ENCODE data around the gene EPB41L4A. TPM values are rescaled to one million over a fixed set of nuclear protein-coding genes. Genes with fewer than 3 reads are reported as not detected.
"Not testable (repeated sequence)": the region's sequence is repeated elsewhere in the genome, so short reads cannot be mapped to it uniquely, and the experiment has no call there.

The EPB41L4A gene
- total RNA-seq, 6 experiments from 2014 or later, result 0.07 TPM; not detected in 5

DNA sequence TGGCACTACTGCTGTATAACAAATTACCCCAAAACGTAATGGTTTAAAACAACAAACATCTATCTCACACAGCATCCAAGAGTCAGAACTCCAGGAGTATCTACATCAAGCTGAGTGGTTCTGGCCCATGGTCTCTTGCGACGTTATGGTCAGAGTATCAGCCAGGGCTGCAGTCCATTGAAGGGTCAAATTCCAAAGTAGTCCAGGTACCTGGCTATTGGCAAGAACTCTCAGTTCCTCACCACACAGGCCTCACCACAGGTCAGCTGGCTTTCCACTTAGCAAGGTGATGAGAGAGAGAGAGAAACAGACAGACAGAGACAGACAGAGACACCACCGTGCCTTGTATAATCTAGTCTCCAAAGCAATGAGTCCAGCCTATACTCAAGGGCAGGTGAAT lies 22.6 kb downstream of the EPB41L4A start:
- no peak for DNase-seq
- no peaks in the 10 kb centered on the region for H3K4me1 Mint-ChIP-seq (ENCODE audit: low read depth)
- TF ChIP-seq, protein P1, sequence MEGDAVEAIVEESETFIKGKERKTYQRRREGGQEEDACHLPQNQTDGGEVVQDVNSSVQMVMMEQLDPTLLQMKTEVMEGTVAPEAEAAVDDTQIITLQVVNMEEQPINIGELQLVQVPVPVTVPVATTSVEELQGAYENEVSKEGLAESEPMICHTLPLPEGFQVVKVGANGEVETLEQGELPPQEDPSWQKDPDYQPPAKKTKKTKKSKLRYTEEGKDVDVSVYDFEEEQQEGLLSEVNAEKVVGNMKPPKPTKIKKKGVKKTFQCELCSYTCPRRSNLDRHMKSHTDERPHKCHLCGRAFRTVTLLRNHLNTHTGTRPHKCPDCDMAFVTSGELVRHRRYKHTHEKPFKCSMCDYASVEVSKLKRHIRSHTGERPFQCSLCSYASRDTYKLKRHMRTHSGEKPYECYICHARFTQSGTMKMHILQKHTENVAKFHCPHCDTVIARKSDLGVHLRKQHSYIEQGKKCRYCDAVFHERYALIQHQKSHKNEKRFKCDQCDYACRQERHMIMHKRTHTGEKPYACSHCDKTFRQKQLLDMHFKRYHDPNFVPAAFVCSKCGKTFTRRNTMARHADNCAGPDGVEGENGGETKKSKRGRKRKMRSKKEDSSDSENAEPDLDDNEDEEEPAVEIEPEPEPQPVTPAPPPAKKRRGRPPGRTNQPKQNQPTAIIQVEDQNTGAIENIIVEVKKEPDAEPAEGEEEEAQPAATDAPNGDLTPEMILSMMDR (IDR thresholded peaks at IDR 0.05), result no peak
- no peak overlapping the region for H3K4me3 Mint-ChIP-seq
- no peak overlapping the region for H3K27ac Mint-ChIP-seq
- H3K36me3 Mint-ChIP-seq (ENCODE audit: low read depth), result no peaks in the 10 kb centered on the region
- peaks cover 12% of the 10 kb centered on the region for H3K27me3 Mint-ChIP-seq (ENCODE audit: insufficient read depth)
- H3K9me3 Mint-ChIP-seq, result no peaks in the 10 kb centered on the region

- H3K4me3 Mint-ChIP-seq; H3K9me3 Mint-ChIP-seq; DNase-seq; H3K36me3 Mint-ChIP-seq (ENCODE audit: low read depth); H3K27ac Mint-ChIP-seq; H3K4me1 Mint-ChIP-seq (ENCODE audit: low read depth): not testable (repeated sequence)
- peaks cover 15% of the 10 kb centered on the region for H3K27me3 Mint-ChIP-seq (ENCODE audit: insufficient read depth)
Measured at GRCh38 chr5:112395299-112395698, 23.8 kb downstream of the EPB41L4A start.

GRCh38 chr5:112390327-112390726 lies 28.8 kb downstream of the EPB41L4A start:
- Mint-ChIP-seq H3K9me3 (no peaks in the 10 kb centered on the region), H3K4me1 (ENCODE audit: low read depth) (no peaks in the 10 kb centered on the region), H3K27me3 (ENCODE audit: insufficient read depth) (peaks cover 8% of the 10 kb centered on the region), H3K4me3 (no peak overlapping the region), H3K36me3 (ENCODE audit: low read depth) (no peaks in the 10 kb centered on the region), H3K27ac (no peak overlapping the region)
- TF ChIP-seq, protein P1 (IDR thresholded peaks at IDR 0.05), result no peak
- DNase-seq, result no peak

DNA sequence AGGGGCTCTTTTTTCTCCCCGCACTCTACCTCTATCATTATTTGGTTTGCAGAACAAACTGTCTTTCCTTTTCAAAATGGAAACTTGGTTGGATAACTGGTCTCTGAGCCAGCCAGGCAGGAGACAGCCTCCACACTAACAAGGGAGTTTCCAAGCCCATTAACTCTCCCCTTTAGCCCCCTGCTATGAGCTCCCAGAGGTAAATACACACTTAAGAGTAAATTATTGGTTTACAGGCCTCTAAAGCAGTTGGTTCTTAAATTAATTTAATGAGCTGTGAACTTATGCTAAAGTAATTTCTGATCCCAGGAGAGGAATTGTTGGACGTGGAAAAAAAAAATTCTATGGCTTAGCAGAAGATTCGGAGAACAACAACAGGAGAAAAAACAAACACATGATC lies 30.3 kb downstream of the EPB41L4A start:
- TF ChIP-seq, protein P1 (IDR thresholded peaks at IDR 0.05), result no peak
- Mint-ChIP-seq H3K27ac (no peak overlapping the region), H3K27me3 (ENCODE audit: insufficient read depth) (peaks cover 8% of the 10 kb centered on the region)

DNA sequence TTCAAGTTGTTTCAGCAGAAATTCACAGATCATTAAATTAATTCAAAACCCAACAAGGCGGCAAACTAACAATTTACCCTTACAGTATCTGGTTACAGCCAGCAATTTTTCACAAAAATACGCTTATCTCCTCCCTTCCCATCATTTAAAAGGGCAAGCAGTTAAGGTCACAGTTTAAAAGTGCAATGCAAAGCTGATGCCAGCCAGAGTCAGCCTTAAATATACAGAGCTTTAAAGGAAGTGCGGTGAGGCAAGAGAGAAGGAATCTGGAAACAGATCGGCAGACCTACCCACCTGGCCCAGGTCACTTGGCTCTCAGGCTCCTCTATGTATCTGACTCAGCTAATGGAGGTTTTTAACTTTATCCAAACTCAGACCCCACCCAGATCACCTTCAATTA lies 31.0 kb downstream of the EPB41L4A start:
- H3K9me3 Mint-ChIP-seq, result no peaks in the 10 kb centered on the region
- peaks cover 7% of the 10 kb centered on the region for H3K27me3 Mint-ChIP-seq (ENCODE audit: insufficient read depth)
- DNase-seq, result no peak
- H3K4me1 Mint-ChIP-seq (ENCODE audit: low read depth), result no peaks in the 10 kb centered on the region
- H3K36me3 Mint-ChIP-seq (ENCODE audit: low read depth), result no peaks in the 10 kb centered on the region
- no peak overlapping the region for H3K4me3 Mint-ChIP-seq
- TF ChIP-seq, protein P1 (IDR thresholded peaks at IDR 0.05), result no peak
- H3K27ac Mint-ChIP-seq, result no peak overlapping the region

More for the DNA sequence above, 30.3 kb downstream of the EPB41L4A start:
- Mint-ChIP-seq H3K4me1 (ENCODE audit: low read depth) (no peaks in the 10 kb centered on the region), H3K9me3 (no peaks in the 10 kb centered on the region), H3K4me3 (no peak overlapping the region), H3K36me3 (ENCODE audit: low read depth) (no peaks in the 10 kb centered on the region)
- no peak for DNase-seq

GRCh38 chr5:112386766-112387165 lies 32.3 kb downstream of the EPB41L4A start:
- Mint-ChIP-seq H3K27ac (no peak overlapping the region), H3K9me3 (no peaks in the 10 kb centered on the region), H3K27me3 (ENCODE audit: insufficient read depth) (peaks cover 4% of the 10 kb centered on the region; the same call in 1 of the 2 replicates), H3K36me3 (ENCODE audit: low read depth) (no peaks in the 10 kb centered on the region), H3K4me3 (no peak overlapping the region), H3K4me1 (ENCODE audit: low read depth) (no peaks in the 10 kb centered on the region)
- TF ChIP-seq, protein P1 (IDR thresholded peaks at IDR 0.05), result no peak
- no peak for DNase-seq

Measured in HFFc6 (cell line).